Measurements from ENCODE around the gene CACNA2D2. TPM values are rescaled to one million over a fixed set of nuclear protein-coding genes. Genes with fewer than 3 reads are reported as not detected.
A peak's percentile ranks its signal among the peaks of the same experiment; 100 is the strongest.

The CACNA2D2 gene
- total and polyA plus RNA-seq, 2 donors from 2014 or later = 3.6 to 6.0 TPM

GRCh38 chr3:50365842-50366220 lies 137.6 kb downstream of the CACNA2D2 start:
- Histone ChIP-seq H3K27me3 (ENCODE audit: control insufficient read depth, insufficient read depth, low read length) (no peaks in the 10 kb centered on the region), H3K4me3 (ENCODE audit: low read length in 3 of 3) (peak overlapping the region in 2 of 3 donors; percentile 70 to 72), H3K36me3 (ENCODE audit: control insufficient read depth in 2 of 3, insufficient read depth in 3 of 3, low read length in 3 of 3) (no peaks in the 10 kb centered on the region), H3K9me3 (ENCODE audit: control insufficient read depth in 2 of 3, insufficient read depth in 1 of 3, low read length in 3 of 3) (no peaks in the 10 kb centered on the region), H3K9ac (ENCODE audit: low read length in 3 of 3) (peak overlapping the region in 2 of 3 donors; percentile 59 to 69), H3K4me1 (ENCODE audit: control insufficient read depth in 2 of 3, insufficient read depth in 2 of 3, low read depth in 1 of 3, low read length in 3 of 3) (peaks cover 0 to 17% (median 0%) of the 10 kb centered on the region in 3 donors), H3K27ac (ENCODE audit: low read depth in 2 of 2, low read length in 2 of 2) (no peak overlapping the region)
- DNase-seq = no peak
- TF ChIP-seq, protein P1, sequence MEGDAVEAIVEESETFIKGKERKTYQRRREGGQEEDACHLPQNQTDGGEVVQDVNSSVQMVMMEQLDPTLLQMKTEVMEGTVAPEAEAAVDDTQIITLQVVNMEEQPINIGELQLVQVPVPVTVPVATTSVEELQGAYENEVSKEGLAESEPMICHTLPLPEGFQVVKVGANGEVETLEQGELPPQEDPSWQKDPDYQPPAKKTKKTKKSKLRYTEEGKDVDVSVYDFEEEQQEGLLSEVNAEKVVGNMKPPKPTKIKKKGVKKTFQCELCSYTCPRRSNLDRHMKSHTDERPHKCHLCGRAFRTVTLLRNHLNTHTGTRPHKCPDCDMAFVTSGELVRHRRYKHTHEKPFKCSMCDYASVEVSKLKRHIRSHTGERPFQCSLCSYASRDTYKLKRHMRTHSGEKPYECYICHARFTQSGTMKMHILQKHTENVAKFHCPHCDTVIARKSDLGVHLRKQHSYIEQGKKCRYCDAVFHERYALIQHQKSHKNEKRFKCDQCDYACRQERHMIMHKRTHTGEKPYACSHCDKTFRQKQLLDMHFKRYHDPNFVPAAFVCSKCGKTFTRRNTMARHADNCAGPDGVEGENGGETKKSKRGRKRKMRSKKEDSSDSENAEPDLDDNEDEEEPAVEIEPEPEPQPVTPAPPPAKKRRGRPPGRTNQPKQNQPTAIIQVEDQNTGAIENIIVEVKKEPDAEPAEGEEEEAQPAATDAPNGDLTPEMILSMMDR (IDR thresholded peaks at IDR 0.05; ENCODE audit: borderline replicate concordance, extremely low read depth, insufficient read depth) = no peak
- intact Hi-C loops (cut with DNase I) = no loop called here
- FAIRE-seq = no peak

GRCh38 chr3:50365080-50365841 lies 138.2 kb downstream of the CACNA2D2 start:
- Histone ChIP-seq H3K36me3 (ENCODE audit: control insufficient read depth in 2 of 3, insufficient read depth in 3 of 3, low read length in 3 of 3) (no peaks in the 10 kb centered on the region), H3K9ac (ENCODE audit: low read length in 3 of 3) (peak overlapping the region; percentile 22 to 69 (median 59)), H3K27me3 (ENCODE audit: control insufficient read depth, insufficient read depth, low read length) (no peaks in the 10 kb centered on the region), H3K4me1 (ENCODE audit: control insufficient read depth in 2 of 3, insufficient read depth in 2 of 3, low read depth in 1 of 3, low read length in 3 of 3) (peaks cover 0 to 17% (median 0%) of the 10 kb centered on the region in 3 donors), H3K27ac (ENCODE audit: low read depth in 2 of 2, low read length in 2 of 2) (peak overlapping the region in 1 of 2 donors; percentile 32), H3K9me3 (ENCODE audit: control insufficient read depth in 2 of 3, insufficient read depth in 1 of 3, low read length in 3 of 3) (no peaks in the 10 kb centered on the region), H3K4me3 (ENCODE audit: low read length in 3 of 3) (peak overlapping the region; percentile 51 to 72 (median 70))
- TF ChIP-seq, protein P1 (IDR thresholded peaks at IDR 0.05; ENCODE audit: borderline replicate concordance, extremely low read depth, insufficient read depth) = no peak
- DNase-seq = peak; percentile 91 to 96 (median 92)
- FAIRE-seq = no peak
- intact Hi-C loops (cut with DNase I) = no loop called here

- no peaks in the 10 kb centered on the region for H3K36me3 ChIP-seq (ENCODE audit: control insufficient read depth in 2 of 3, insufficient read depth in 3 of 3, low read length in 3 of 3)
- intact Hi-C loops (cut with DNase I) = no loop called here
- H3K4me1 ChIP-seq (ENCODE audit: control insufficient read depth in 2 of 3, insufficient read depth in 2 of 3, low read depth in 1 of 3, low read length in 3 of 3) = peaks cover 0 to 19% (median 0%) of the 10 kb centered on the region in 3 donors
Observed at GRCh38 chr3:50364573-50365079, 138.8 kb downstream of the CACNA2D2 start.

More at GRCh38 chr3:50364573-50365079, 138.8 kb downstream of the CACNA2D2 start:
- TF ChIP-seq, protein P1 (IDR thresholded peaks at IDR 0.05; ENCODE audit: borderline replicate concordance, extremely low read depth, insufficient read depth) = no peak
- DNase-seq (peak in 1 of 5 donors; percentile 87), FAIRE-seq (no peak)
- peak overlapping the region in 2 of 3 donors; percentile 38 to 72 for H3K4me3 ChIP-seq (ENCODE audit: low read length in 3 of 3)
- H3K9ac ChIP-seq (ENCODE audit: low read length in 3 of 3) = peak overlapping the region in 1 of 3 donors; percentile 3
- no peaks in the 10 kb centered on the region for H3K9me3 ChIP-seq (ENCODE audit: control insufficient read depth in 2 of 3, insufficient read depth in 1 of 3, low read length in 3 of 3)
- no peak overlapping the region for H3K27ac ChIP-seq (ENCODE audit: low read depth in 2 of 2, low read length in 2 of 2)
- H3K27me3 ChIP-seq (ENCODE audit: control insufficient read depth, insufficient read depth, low read length) = no peaks in the 10 kb centered on the region

Data from kidney (tissue), 14 donors.